ACC112 (cell line): Measurements from ENCODE around the gene IRF1.
"Not testable (repeated sequence)": the region's sequence is repeated elsewhere in the genome, so short reads cannot be mapped to it uniquely, and the experiment has no call there.

Source experiments
- H2AFZ ChIP-seq: fragments of 200-600 bp; sonication (generic); one replicate; pipeline ENCODE4 v1.6.0; 2017; ENCODE audit warnings: antibody characterized with exemption, low read length; ENCODE audit not compliant: unreplicated experiment
- H3K27ac ChIP-seq: fragments of 200-600 bp; sonication (generic); 2 replicates; pipeline ENCODE4 v1.5.1; 2014; ENCODE audit warnings: low read depth, mild to moderate bottlenecking, antibody characterized with exemption, low read length, moderate library complexity
- H3K27me3 ChIP-seq: fragments of 200-600 bp; sonication (generic); 2 replicates; pipeline ENCODE4 v1.6.1; 2014; ENCODE audit warnings: mild to moderate bottlenecking, antibody characterized with exemption, low read length, moderate library complexity, mixed read lengths; ENCODE audit not compliant: insufficient read depth
- H3K36me3 ChIP-seq: fragments of 200-600 bp; sonication (generic); 2 replicates; pipeline ENCODE4 v1.6.1; 2016; ENCODE audit warnings: mild to moderate bottlenecking, antibody characterized with exemption, low read length, moderate library complexity, mixed read lengths; ENCODE audit not compliant: insufficient read depth
- H3K4me1 ChIP-seq: fragments of 200-600 bp; sonication (generic); one replicate; pipeline ENCODE4 v1.6.1; 2016; ENCODE audit warnings: low read length, mixed read lengths; ENCODE audit not compliant: insufficient read depth, unreplicated experiment, control insufficient read depth
- H3K4me3 ChIP-seq: fragments of 200-600 bp; sonication (generic); 2 replicates; pipeline ENCODE4 v1.5.1; 2014; ENCODE audit warnings: mild to moderate bottlenecking, low read depth, low read length
- H3K79me2 ChIP-seq: fragments of 200-600 bp; sonication (generic); one replicate; pipeline ENCODE4 v1.6.0; 2016; ENCODE audit warnings: low read length; ENCODE audit not compliant: control insufficient read depth, unreplicated experiment, insufficient read depth

The IRF1 gene, protein sequence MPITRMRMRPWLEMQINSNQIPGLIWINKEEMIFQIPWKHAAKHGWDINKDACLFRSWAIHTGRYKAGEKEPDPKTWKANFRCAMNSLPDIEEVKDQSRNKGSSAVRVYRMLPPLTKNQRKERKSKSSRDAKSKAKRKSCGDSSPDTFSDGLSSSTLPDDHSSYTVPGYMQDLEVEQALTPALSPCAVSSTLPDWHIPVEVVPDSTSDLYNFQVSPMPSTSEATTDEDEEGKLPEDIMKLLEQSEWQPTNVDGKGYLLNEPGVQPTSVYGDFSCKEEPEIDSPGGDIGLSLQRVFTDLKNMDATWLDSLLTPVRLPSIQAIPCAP

DNA sequence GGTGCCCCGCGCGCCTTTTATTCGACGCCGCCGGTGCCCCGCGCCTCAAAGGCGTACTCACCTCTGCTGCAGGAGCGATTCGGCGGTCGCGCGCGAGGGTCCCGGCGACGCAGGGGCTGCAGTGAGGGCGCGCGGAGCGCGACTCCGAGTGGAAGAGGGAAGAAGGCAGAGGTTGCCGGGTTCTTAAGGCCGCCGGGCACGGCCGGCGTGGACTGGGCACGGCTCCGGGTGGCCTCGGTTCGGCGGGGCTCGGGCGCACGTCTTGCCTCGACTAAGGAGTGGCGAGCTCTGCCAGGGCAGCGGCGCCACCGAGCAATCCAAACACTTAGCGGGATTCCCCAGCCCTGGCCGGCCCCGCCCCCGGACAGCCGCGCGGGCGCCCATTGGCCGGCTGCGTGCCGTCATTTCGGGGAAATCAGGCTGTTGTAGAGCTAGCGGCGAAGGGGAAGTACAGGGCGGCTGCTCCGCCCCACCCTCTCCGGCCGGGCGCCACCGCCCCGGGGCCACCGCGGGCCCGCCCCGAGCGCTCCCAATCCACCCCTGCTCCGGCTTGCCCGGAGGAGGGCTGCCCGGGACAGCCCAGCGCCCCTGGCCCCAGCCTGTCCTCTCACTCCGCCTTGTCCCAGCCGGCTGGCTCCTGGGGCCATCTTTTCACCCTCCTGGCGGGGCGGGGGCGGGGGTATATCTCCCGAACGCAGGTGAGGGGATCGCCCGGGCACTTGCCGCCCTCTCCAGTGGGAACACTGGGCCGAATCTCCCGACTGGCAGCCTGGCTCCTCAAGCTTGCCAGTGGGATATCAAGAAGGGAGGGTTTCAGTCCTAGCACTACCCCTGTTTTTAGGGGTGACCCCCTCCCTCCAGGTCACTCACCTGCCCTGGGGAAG is at the start of gene IRF1:
IRF1 (minus strand) TSS at position 290 of the 884 bp plus-strand sequence. CDS start 1,295 bp downstream, outside the sequence.
- H3K4me3 ChIP-seq, result peak within 1 kb of the TSS; percentile 99
- H2AFZ ChIP-seq, result peak within 1 kb of the TSS; percentile 28
- H3K27me3 ChIP-seq, result no peaks in the 10 kb centered on the region
- peaks cover 48% of the 10 kb centered on the region for H3K79me2 ChIP-seq
- peak within 1 kb of the TSS; percentile 88 for H3K27ac ChIP-seq
- H3K4me1 ChIP-seq, result peaks cover 64% of the 10 kb centered on the region
- H3K36me3 ChIP-seq, result peaks cover 33% of the 10 kb centered on the region; the same call in 1 of the 2 replicates

DNA sequence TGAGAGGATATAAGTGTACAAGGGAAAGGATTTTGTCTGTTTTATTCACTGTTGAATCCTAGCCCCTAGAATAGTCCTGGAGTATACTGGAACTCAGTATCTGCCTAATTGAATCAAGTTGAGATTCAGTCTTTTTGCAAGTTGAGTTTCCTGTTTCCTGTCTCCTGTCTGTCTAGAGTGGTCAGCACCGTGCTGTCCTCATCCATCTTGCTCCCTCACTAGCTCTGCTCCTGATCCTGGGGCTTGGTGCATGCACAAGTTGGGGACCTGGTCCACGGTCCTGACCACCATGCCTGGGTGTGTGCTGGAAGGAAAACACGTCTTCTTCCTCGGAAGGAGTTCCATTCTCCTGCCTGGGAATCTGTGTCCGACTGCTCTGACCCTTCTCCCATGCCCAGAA is 49.6 kb upstream of the IRF1 start:
- Histone ChIP-seq H2AFZ (no peak overlapping the region), H3K79me2 (no peaks in the 10 kb centered on the region), H3K36me3 (no peaks in the 10 kb centered on the region), H3K4me1 (no peaks in the 10 kb centered on the region), H3K27me3 (peaks cover 23% of the 10 kb centered on the region), H3K27ac (no peak overlapping the region), H3K4me3 (no peak overlapping the region)

DNA sequence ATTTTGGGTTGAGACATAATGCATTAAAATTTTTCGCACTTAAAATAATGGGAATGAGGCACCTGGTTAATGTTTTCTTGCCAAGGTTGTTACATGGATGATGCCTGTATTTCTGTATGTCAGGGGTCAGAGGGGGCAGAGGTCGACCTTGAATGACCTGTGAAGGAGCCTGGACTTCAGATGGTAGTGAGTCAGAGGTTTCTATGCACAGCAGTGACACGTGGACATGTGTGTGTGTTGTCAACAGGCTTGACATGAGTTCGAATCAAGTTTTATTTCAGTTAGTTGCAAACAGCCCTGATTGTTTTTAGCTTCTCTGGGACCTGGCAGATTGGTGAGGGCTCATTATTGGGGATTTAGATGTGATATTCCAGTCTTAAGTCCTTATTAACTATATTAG is 49.1 kb upstream of the IRF1 start:
- H3K27ac ChIP-seq, result no peak overlapping the region
- H3K79me2 ChIP-seq, result no peaks in the 10 kb centered on the region
- no peaks in the 10 kb centered on the region for H3K4me1 ChIP-seq
- H3K36me3 ChIP-seq, result no peaks in the 10 kb centered on the region
- no peak overlapping the region for H2AFZ ChIP-seq
- peaks cover 28% of the 10 kb centered on the region for H3K27me3 ChIP-seq
- H3K4me3 ChIP-seq, result no peak overlapping the region

DNA sequence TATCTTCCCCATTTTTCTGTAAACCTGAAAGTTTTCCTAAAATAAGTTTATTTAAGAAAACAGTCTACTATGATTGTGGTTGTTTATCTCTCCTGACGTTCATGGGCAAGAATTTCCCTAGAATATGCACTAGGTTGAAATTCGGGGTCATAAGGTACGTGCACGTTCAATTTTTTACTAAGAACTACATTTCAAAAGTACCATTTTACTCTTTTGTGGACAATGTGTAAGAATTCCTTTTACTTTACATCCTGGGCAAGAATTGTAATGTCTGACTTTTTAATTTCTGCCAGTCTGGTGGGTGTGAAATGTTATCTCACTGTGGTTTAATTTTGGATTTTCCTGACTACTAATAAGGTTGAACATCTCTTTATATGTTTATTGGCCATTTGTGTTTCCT is 40.4 kb upstream of the IRF1 start:
- no peak overlapping the region for H3K27ac ChIP-seq
- H3K4me1 ChIP-seq, result no peaks in the 10 kb centered on the region
- no peak overlapping the region for H2AFZ ChIP-seq
- H3K27me3 ChIP-seq, result peaks cover 40% of the 10 kb centered on the region
- H3K36me3 ChIP-seq, result no peaks in the 10 kb centered on the region
- H3K4me3 ChIP-seq, result no peak overlapping the region
- no peaks in the 10 kb centered on the region for H3K79me2 ChIP-seq

DNA sequence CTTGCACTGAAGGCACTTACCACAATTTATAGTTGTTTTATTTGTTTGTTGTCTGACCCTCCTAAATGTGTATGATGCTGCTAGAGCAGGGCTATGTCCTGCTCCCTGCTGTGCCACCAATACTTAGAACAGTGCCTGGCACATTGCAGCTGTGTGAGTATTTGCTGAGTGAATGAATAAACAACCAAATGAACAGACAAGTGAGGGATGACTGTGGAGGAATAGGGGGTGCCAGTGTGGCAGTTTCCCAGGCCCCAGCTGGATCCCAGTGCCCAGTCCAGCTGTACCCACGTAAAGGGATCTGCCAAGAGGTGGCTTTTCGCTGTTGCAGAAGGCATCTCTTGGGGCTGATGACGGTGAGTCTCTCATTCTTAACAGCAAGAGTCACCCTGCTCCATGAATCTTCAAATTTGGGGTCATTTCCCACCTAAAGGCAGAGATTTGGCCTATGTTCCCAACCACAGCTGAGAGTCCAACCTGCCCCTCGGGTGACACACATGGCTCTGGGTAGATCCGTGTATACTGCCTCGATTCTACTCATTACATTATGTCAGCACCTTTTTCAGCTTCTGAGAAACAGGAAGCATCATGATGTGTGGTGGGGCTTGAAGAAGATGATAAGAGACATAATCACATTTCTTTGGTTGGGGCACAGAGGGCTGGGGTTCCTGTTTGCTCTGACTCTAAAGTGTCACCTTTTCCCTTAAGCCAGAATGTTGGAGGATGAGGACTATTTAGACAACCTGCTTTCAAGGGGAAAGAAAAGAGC is 38.5 kb upstream of the IRF1 start:
- Histone ChIP-seq H3K4me1 (no peaks in the 10 kb centered on the region), H3K27me3 (peaks cover 21% of the 10 kb centered on the region), H3K4me3 (no peak overlapping the region), H3K36me3 (no peaks in the 10 kb centered on the region), H3K79me2 (no peaks in the 10 kb centered on the region), H3K27ac (no peak overlapping the region), H2AFZ (no peak overlapping the region)

DNA sequence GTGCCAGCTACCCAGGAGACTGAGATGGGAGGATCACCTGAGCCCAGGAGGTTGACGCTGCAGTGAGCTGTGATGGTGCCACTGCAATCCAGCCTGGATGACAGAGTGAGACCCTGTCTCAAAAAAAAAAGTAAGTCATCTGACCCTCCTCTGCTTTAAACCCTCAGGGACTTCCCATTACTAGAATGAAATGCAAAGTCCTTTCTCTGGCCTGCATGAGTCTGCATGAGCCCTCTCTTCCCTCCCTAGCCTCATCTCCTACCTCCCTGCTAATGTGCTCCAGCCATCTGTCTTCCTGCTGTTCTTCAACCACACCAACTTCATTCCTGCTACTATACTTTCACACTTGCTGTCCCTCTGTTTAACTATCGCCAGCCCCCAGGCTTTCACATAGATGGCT is 37.4 kb upstream of the IRF1 start:
- no peak overlapping the region for H2AFZ ChIP-seq
- no peak overlapping the region for H3K27ac ChIP-seq
- H3K36me3 ChIP-seq, result no peaks in the 10 kb centered on the region

DNA sequence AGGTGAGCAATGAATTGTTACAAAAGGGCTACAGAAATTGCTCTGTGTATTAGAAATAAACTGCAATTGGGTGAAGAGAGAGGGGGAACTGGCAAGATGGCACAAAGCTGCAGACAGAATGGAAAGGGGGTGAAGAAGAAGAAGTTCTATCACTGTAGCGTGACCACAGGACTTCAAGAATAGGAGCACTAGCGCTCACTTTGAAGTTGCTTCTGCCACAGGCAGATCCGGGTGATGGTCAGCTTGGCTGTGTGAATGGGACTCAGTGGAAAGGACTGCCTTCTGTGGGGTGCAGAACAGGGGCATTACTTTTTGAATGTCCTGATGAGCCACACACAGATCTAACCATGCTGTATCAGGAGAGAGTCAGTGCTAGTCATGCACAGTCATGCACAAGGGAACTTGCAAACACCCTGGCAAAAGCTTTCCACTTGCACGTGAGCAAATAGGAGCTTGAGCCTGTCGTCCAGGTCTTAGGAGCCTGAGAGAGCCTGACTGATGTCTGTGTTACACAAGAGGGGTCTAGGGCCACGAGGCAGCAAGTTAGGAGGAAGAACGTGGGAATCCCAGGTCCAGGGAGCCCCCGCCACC is 36.5 kb upstream of the IRF1 start:
- H3K4me1 ChIP-seq, result no peaks in the 10 kb centered on the region
- no peak overlapping the region for H3K4me3 ChIP-seq
- peaks cover 10% of the 10 kb centered on the region; the same call in 1 of the 2 replicates for H3K27me3 ChIP-seq
- H2AFZ ChIP-seq, result no peak overlapping the region
- no peaks in the 10 kb centered on the region for H3K79me2 ChIP-seq
- no peak overlapping the region for H3K27ac ChIP-seq
- no peaks in the 10 kb centered on the region for H3K36me3 ChIP-seq

More for the DNA sequence above, 37.4 kb upstream of the IRF1 start:
- Histone ChIP-seq H3K27me3 (peaks cover 15% of the 10 kb centered on the region), H3K4me1 (no peaks in the 10 kb centered on the region), H3K4me3 (no peak overlapping the region), H3K79me2 (no peaks in the 10 kb centered on the region)

DNA sequence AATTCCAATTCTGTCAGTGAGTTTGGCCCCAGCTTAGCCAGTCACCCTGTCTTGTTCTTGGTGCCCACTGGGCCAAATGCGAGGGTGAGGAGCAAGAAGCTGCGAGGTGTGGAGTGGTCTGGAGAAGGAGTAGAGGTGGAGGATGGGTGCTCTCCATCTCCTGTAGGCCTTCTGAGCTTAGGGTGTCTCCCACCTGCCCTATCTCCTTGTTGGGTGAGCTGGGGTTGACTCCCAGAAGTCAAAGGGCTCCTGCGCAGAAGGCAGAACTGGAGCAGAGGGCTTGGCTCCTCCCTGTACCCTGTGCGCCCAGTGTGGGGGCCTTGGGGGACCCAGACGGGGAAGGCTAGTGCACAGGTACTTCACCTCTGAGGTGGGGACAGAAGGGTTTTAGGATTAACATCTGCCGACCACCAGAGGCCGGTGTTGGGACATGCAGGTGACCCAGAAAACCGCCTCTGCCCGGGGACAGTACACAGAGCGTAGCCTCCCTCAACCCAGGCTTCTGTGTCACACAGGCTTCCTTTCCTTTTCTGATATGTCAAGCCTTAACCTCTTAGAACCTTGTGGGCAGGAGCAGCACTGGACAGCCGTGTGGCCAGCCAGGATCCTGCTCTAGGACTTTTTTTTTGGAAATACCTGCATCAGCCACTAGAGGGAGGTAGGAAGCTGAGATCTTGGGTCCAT is 35.9 kb upstream of the IRF1 start:
- Histone ChIP-seq H3K36me3 (no peaks in the 10 kb centered on the region), H3K4me3 (no peak overlapping the region), H2AFZ (no peak overlapping the region), H3K4me1 (no peaks in the 10 kb centered on the region), H3K79me2 (no peaks in the 10 kb centered on the region), H3K27ac (no peak overlapping the region), H3K27me3 (peaks cover 7% of the 10 kb centered on the region)

DNA sequence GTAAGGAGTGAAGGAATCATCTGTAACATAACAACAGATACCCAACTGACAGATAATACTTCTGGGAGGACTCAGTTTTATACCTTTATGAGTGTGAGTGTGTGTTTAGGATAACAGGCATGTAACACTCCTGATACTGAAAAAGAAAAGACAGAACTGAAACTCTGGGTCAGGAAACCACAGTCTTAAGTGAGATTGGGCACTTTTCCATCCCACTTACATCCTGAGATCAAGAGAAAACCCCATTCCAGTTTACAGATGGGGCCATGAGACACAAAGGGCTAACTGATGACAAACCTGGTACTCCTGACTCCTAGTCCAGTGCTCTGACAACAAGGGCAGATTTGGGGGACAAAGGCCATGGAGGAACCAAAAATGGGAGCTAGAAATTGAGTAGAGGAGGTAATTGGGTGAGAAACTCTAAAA is 34.7 kb upstream of the IRF1 start:
- Histone ChIP-seq H2AFZ (no peak overlapping the region), H3K27me3 (no peaks in the 10 kb centered on the region; the same call in 1 of the 2 replicates), H3K79me2 (no peaks in the 10 kb centered on the region), H3K4me1 (no peaks in the 10 kb centered on the region), H3K36me3 (no peaks in the 10 kb centered on the region), H3K4me3 (no peak overlapping the region), H3K27ac (no peak overlapping the region)

DNA sequence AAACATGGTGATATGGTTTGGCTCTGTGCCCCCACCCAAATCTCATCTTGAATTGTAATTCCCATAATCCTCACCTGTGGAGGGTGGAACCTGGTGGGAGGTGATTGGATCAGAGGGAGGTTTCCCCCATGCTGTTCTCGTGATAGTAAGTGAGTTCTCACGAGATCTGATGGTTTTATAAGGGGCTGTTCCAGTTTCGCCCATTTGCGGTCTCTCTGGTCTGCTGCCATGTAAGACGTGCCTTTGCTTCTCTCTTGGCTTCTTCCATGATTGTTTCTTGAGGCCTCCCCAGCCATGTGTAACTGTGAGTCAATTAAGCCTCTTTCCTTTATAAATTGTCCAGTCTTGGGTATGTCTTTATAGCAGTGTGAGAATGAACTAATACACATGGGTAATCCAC is 34.3 kb upstream of the IRF1 start:
- not testable (repeated sequence) for H3K4me1 ChIP-seq, H2AFZ ChIP-seq

More for the DNA sequence above, 34.3 kb upstream of the IRF1 start:
- H3K4me3 ChIP-seq, H3K79me2 ChIP-seq, H3K36me3 ChIP-seq, H3K27ac ChIP-seq, H3K27me3 ChIP-seq: not testable (repeated sequence)
